DND-41 (cell line): ENCODE measurements around the gene INAFM2.

Experiments used
- CTCF ChIP-seq: IDR thresholded peaks from 2 replicates; pipeline ENCODE4 v1.5.1; 2012; ENCODE audit warnings: borderline replicate concordance, low read length, moderate library complexity, mild to moderate bottlenecking; ENCODE audit not compliant: poor library complexity, severe bottlenecking; ENCODE audit errors: extremely low read depth
- EZH2 ChIP-seq: IDR thresholded peaks from 3 replicates; pipeline ENCODE4 v1.6.1; 2012; ENCODE audit warnings: borderline replicate concordance, low read depth, mild to moderate bottlenecking, moderate library complexity, low read length, inconsistent platforms; ENCODE audit not compliant: severe bottlenecking

- TF ChIP-seq CTCF = no peak
- TF ChIP-seq EZH2 = no peak
These were observed 16.6 kb upstream of the INAFM2 start for GRCh38 chr15:40306908-40307307.
